GM21381 (cell line): Measurements from ENCODE around the gene OAT.
A peak's percentile ranks its signal among the peaks of the same experiment; 100 is the strongest.

ENCODE experiments used
- ATAC-seq: cut with Tn5 transposase; IDR thresholded peaks from one replicate; pipeline ENCODE4 v1.9.1; 2021; ENCODE audit warnings: mild to moderate bottlenecking, moderate library complexity; ENCODE audit not compliant: unreplicated experiment

OAT gene

GRCh38 chr10:124407456-124407855 lies 11.3 kb downstream of the OAT start:
- no peak for ATAC-seq

- peak; percentile 85 for ATAC-seq
These were observed 15.2 kb downstream of the OAT start for GRCh38 chr10:124403548-124403947.

DNA sequence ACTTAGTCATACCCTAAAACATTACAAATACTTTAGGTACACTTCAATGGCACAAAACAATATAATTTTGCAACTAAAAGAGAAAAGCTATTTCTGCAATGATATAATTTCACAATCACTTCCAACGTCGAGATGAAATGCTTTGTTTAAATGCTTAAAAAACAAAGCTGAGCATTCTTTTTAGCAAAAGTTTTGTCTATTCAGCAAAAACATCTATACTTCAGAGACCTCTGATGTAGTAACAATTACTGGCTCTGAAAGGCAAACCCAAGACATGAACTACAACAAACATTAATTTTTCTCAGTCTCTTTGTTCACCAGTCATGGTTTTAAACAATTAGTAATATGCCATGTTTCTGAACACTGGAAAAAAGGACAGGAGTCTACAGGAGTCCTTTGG lies 16.4 kb downstream of the OAT start:
- ATAC-seq: no peak

DNA sequence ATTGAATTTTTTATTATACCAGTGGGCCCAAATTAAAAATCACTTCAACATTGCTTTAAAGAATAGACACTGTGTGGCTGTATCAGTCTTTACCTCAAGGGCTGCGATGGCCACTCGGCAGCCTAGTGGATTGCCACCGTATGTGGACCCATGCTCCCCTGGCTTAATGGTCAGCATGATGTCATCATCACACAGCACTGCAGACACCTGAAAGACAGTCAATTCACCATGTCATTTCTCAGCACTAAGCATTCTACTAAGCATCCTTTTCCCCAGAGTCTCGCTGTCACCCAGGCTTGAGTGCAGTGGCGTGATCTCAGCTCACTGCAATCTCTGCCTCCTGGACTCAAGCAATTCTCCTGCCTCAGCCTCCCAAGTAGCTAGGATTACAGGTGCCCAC lies 17.1 kb downstream of the OAT start:
- ATAC-seq: no peak

DNA sequence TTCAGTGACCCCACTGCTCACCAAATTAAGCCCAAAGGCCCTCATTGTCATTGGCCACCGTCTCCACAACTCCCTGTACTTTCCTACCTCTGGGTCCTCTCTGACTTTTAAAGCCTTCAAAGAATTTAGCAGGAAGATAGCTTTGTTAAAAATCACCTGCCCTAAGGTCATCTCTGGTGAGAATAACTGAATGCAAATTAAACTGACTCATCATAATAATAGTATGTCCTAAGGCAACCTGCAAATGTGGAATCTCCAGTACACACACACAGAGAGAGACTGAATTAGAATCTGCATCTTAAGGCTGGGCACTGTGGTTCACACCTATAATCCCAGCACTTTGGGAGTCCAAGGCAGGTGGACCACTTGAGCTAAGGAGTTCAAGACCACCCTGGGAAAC lies 24.1 kb downstream of the OAT start:
- ATAC-seq: no peak

GRCh38 chr10:124392626-124393342 lies 25.9 kb downstream of the OAT start:
- ATAC-seq: no peak

- no peak for ATAC-seq
These were observed 28.1 kb downstream of the OAT start for GRCh38 chr10:124390471-124391187.

- ATAC-seq: no peak
These were observed 28.9 kb downstream of the OAT start for GRCh38 chr10:124389613-124390361.

- ATAC-seq: peak; percentile 93
These were observed 29.7 kb downstream of the OAT start for GRCh38 chr10:124388823-124389612.

DNA sequence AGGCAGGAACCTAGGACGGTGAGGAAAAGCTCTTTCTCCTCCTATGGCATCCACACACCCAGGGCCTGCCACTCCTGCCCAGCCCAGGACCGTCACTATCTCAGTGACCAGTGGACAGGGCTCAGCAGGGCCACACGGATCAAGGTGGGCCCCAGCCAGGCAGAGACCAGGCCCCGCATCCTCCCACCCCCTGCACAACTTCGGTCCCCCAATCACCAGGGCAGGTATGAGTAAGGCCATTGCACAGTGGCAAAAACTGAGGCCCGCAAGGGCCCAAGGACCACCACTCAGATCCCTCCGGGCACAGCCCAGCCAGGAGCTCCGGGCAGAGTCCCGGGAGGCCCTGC lies 30.3 kb downstream of the OAT start:
- ATAC-seq: no peak

- no peak for ATAC-seq
These were observed 31.4 kb downstream of the OAT start for GRCh38 chr10:124387078-124387874.

- no peak for ATAC-seq
These were observed 32.3 kb downstream of the OAT start for GRCh38 chr10:124386186-124387077.

GRCh38 chr10:124385627-124386185 lies 33.0 kb downstream of the OAT start:
- ATAC-seq: no peak

- ATAC-seq: no peak
These were observed 34.0 kb downstream of the OAT start for GRCh38 chr10:124384591-124385190.

GRCh38 chr10:124384172-124384571 lies 34.6 kb downstream of the OAT start:
- no peak for ATAC-seq

- ATAC-seq: no peak
These were observed 35.2 kb downstream of the OAT start for GRCh38 chr10:124383496-124383895.

- no peak for ATAC-seq
These were observed 37.6 kb downstream of the OAT start for GRCh38 chr10:124381011-124381611.
